ENCODE measurements around the gene MRPS27.

Gene MRPS27

GRCh38 chr5:72272398-72272797 lies 47.6 kb downstream of the MRPS27 start:
- peaks cover 8% of the 10 kb centered on the region for H3K4me1 Mint-ChIP-seq
- DNase-seq (ENCODE audit: low spot score in 2 of 2) (no peak), ATAC-seq (ENCODE audit: low read depth) (no peak)
- H3K9me3 Mint-ChIP-seq = peaks cover 2% of the 10 kb centered on the region
- H3K27me3 Mint-ChIP-seq = no peaks in the 10 kb centered on the region
- H3K4me3 Mint-ChIP-seq = no peak overlapping the region
- H3K27ac Mint-ChIP-seq = no peak overlapping the region
- peaks cover 16% of the 10 kb centered on the region for H3K36me3 Mint-ChIP-seq

GRCh38 chr5:72271702-72272101 lies 48.3 kb downstream of the MRPS27 start:
- Mint-ChIP-seq H3K27ac (no peak overlapping the region), H3K9me3 (peaks cover 2% of the 10 kb centered on the region), H3K27me3 (no peaks in the 10 kb centered on the region), H3K36me3 (peaks cover 13% of the 10 kb centered on the region), H3K4me3 (no peak overlapping the region), H3K4me1 (peaks cover 5% of the 10 kb centered on the region)
- DNase-seq (ENCODE audit: low spot score in 2 of 2) = no peak
- no peak for ATAC-seq (ENCODE audit: low read depth)

GRCh38 chr5:72270037-72270436 lies 50.0 kb downstream of the MRPS27 start:
- DNase-seq (ENCODE audit: low spot score in 2 of 2) = no peak
- Mint-ChIP-seq H3K27me3 (no peaks in the 10 kb centered on the region), H3K4me1 (peaks cover 3% of the 10 kb centered on the region), H3K4me3 (no peak overlapping the region), H3K36me3 (peaks cover 2% of the 10 kb centered on the region), H3K27ac (no peak overlapping the region), H3K9me3 (no peaks in the 10 kb centered on the region)
- ATAC-seq (ENCODE audit: low read depth) = no peak

GRCh38 chr5:72269411-72269780 lies 50.6 kb downstream of the MRPS27 start:
- ATAC-seq (ENCODE audit: low read depth) (no peak), DNase-seq (ENCODE audit: low spot score in 2 of 2) (no peak)
- H3K36me3 Mint-ChIP-seq = peaks cover 7% of the 10 kb centered on the region
- H3K4me1 Mint-ChIP-seq = peaks cover 4% of the 10 kb centered on the region
- no peaks in the 10 kb centered on the region for H3K9me3 Mint-ChIP-seq
- H3K4me3 Mint-ChIP-seq = no peak overlapping the region
- H3K27me3 Mint-ChIP-seq = no peaks in the 10 kb centered on the region
- no peak overlapping the region for H3K27ac Mint-ChIP-seq

- peak; percentile 46 for ATAC-seq (ENCODE audit: low read depth)
- Mint-ChIP-seq H3K36me3 (peaks cover 8% of the 10 kb centered on the region), H3K27me3 (no peaks in the 10 kb centered on the region), H3K4me1 (peaks cover 5% of the 10 kb centered on the region), H3K9me3 (no peaks in the 10 kb centered on the region), H3K27ac (no peak overlapping the region), H3K4me3 (no peak overlapping the region)
- peak in 1 of 2 donors; percentile 35 for DNase-seq (ENCODE audit: low spot score in 2 of 2)
Measured at GRCh38 chr5:72268753-72269410, 51.2 kb downstream of the MRPS27 start.

GRCh38 chr5:72268260-72268659 lies 51.8 kb downstream of the MRPS27 start:
- H3K9me3 Mint-ChIP-seq = no peaks in the 10 kb centered on the region
- H3K27me3 Mint-ChIP-seq = no peaks in the 10 kb centered on the region
- H3K4me3 Mint-ChIP-seq = no peak overlapping the region
- peaks cover 8% of the 10 kb centered on the region for H3K36me3 Mint-ChIP-seq
- ATAC-seq (ENCODE audit: low read depth) (no peak), DNase-seq (ENCODE audit: low spot score in 2 of 2) (no peak)
- peaks cover 5% of the 10 kb centered on the region for H3K4me1 Mint-ChIP-seq
- no peak overlapping the region for H3K27ac Mint-ChIP-seq

- Mint-ChIP-seq H3K36me3 (peaks cover 9% of the 10 kb centered on the region), H3K27me3 (no peaks in the 10 kb centered on the region)
Measured at GRCh38 chr5:72267685-72268084, 52.4 kb downstream of the MRPS27 start.

GRCh38 chr5:72266862-72267261 lies 53.2 kb downstream of the MRPS27 start:
- peaks cover 9% of the 10 kb centered on the region for H3K36me3 Mint-ChIP-seq
- peaks cover 5% of the 10 kb centered on the region for H3K4me1 Mint-ChIP-seq
- no peaks in the 10 kb centered on the region for H3K9me3 Mint-ChIP-seq
- H3K27me3 Mint-ChIP-seq = no peaks in the 10 kb centered on the region
- H3K27ac Mint-ChIP-seq = no peak overlapping the region
- ATAC-seq (ENCODE audit: low read depth) (no peak), DNase-seq (ENCODE audit: low spot score in 2 of 2) (no peak)
- no peak overlapping the region for H3K4me3 Mint-ChIP-seq

More at GRCh38 chr5:72267685-72268084, 52.4 kb downstream of the MRPS27 start:
- Mint-ChIP-seq H3K4me1 (peaks cover 5% of the 10 kb centered on the region), H3K27ac (no peak overlapping the region), H3K4me3 (no peak overlapping the region), H3K9me3 (no peaks in the 10 kb centered on the region)
- DNase-seq (ENCODE audit: low spot score in 2 of 2) (no peak), ATAC-seq (ENCODE audit: low read depth) (no peak)

- Mint-ChIP-seq H3K27ac (no peak overlapping the region), H3K36me3 (peaks cover 12% of the 10 kb centered on the region), H3K27me3 (no peaks in the 10 kb centered on the region), H3K9me3 (no peaks in the 10 kb centered on the region), H3K4me3 (no peak overlapping the region), H3K4me1 (peaks cover 5% of the 10 kb centered on the region)
- ATAC-seq (ENCODE audit: low read depth) (no peak), DNase-seq (ENCODE audit: low spot score in 2 of 2) (no peak)
Measured at GRCh38 chr5:72265032-72265877, 54.8 kb downstream of the MRPS27 start.

GRCh38 chr5:72256536-72256935 lies 63.5 kb downstream of the MRPS27 start:
- Mint-ChIP-seq H3K4me3 (no peak overlapping the region), H3K27me3 (no peaks in the 10 kb centered on the region), H3K4me1 (peaks cover 7% of the 10 kb centered on the region), H3K9me3 (no peaks in the 10 kb centered on the region), H3K36me3 (peaks cover 17% of the 10 kb centered on the region), H3K27ac (no peak overlapping the region)
- DNase-seq (ENCODE audit: low spot score in 2 of 2) = no peak
- no peak for ATAC-seq (ENCODE audit: low read depth)

GRCh38 chr5:72255670-72256069 lies 64.4 kb downstream of the MRPS27 start:
- DNase-seq (ENCODE audit: low spot score in 2 of 2) (no peak), ATAC-seq (ENCODE audit: low read depth) (no peak)
- H3K4me3 Mint-ChIP-seq = no peak overlapping the region
- peaks cover 13% of the 10 kb centered on the region for H3K36me3 Mint-ChIP-seq
- no peaks in the 10 kb centered on the region for H3K9me3 Mint-ChIP-seq
- H3K27me3 Mint-ChIP-seq = no peaks in the 10 kb centered on the region
- H3K4me1 Mint-ChIP-seq = peaks cover 7% of the 10 kb centered on the region
- no peak overlapping the region for H3K27ac Mint-ChIP-seq

GRCh38 chr5:72255237-72255636 lies 64.8 kb downstream of the MRPS27 start:
- no peaks in the 10 kb centered on the region for H3K27me3 Mint-ChIP-seq
- peaks cover 12% of the 10 kb centered on the region for H3K36me3 Mint-ChIP-seq

GRCh38 chr5:72252574-72253155 lies 67.4 kb downstream of the MRPS27 start:
- DNase-seq (ENCODE audit: low spot score in 2 of 2) (no peak), ATAC-seq (ENCODE audit: low read depth) (no peak)
- Mint-ChIP-seq H3K27ac (no peak overlapping the region), H3K36me3 (peaks cover 14% of the 10 kb centered on the region), H3K27me3 (no peaks in the 10 kb centered on the region), H3K9me3 (no peaks in the 10 kb centered on the region), H3K4me3 (no peak overlapping the region), H3K4me1 (peaks cover 7% of the 10 kb centered on the region)

More at GRCh38 chr5:72255237-72255636, 64.8 kb downstream of the MRPS27 start:
- H3K4me1 Mint-ChIP-seq = peaks cover 7% of the 10 kb centered on the region
- no peak for DNase-seq (ENCODE audit: low spot score in 2 of 2)
- H3K9me3 Mint-ChIP-seq = no peaks in the 10 kb centered on the region
- ATAC-seq (ENCODE audit: low read depth) = no peak
- no peak overlapping the region for H3K4me3 Mint-ChIP-seq
- H3K27ac Mint-ChIP-seq = no peak overlapping the region

- ATAC-seq (ENCODE audit: low read depth) = no peak
- Mint-ChIP-seq H3K36me3 (peaks cover 9% of the 10 kb centered on the region), H3K27me3 (no peaks in the 10 kb centered on the region), H3K27ac (no peak overlapping the region), H3K4me1 (peaks cover 7% of the 10 kb centered on the region), H3K9me3 (no peaks in the 10 kb centered on the region), H3K4me3 (no peak overlapping the region)
- no peak for DNase-seq (ENCODE audit: low spot score in 2 of 2)
Measured at GRCh38 chr5:72252008-72252407, 68.0 kb downstream of the MRPS27 start.

Data from memory B cell (primary cell).